ENCODE data around the gene DYDC2. TPM values are rescaled to one million over a fixed set of nuclear protein-coding genes. Genes with fewer than 3 reads are reported as not detected.

Gene DYDC2
- total and polyA plus RNA-seq, 4 donors: 3.1 to 11.8 (median 9.7) TPM

- H3K9me3 ChIP-seq (ENCODE audit: control insufficient read depth, insufficient read depth, low read length): no peaks in the 10 kb centered on the region
- peaks cover 5% of the 10 kb centered on the region for H3K4me1 ChIP-seq (ENCODE audit: control insufficient read depth, insufficient read depth, low read length)
- H3K27ac ChIP-seq (ENCODE audit: low read depth, low read length): no peak overlapping the region
- 60% methylated on average over 1 of the region's 6 CpGs for WGBS (ENCODE audit: insufficient coverage)
- H3K4me3 ChIP-seq (ENCODE audit: low read depth, low read length): no peak overlapping the region
- no peaks in the 10 kb centered on the region for H3K27me3 ChIP-seq (ENCODE audit: control insufficient read depth, insufficient read depth, low read length)
- H3K36me3 ChIP-seq (ENCODE audit: control insufficient read depth, insufficient read depth, low read length): no peaks in the 10 kb centered on the region
- no peak for DNase-seq (ENCODE audit: low read depth in 4 of 6, low spot score in 6 of 6)
Observed at GRCh38 chr10:80392250-80392649, 35.7 kb downstream of the DYDC2 start.

- Histone ChIP-seq H3K36me3 (ENCODE audit: control insufficient read depth, insufficient read depth, low read length) (no peaks in the 10 kb centered on the region), H3K9me3 (ENCODE audit: control insufficient read depth, insufficient read depth, low read length) (no peaks in the 10 kb centered on the region), H3K27ac (ENCODE audit: low read depth, low read length) (no peak overlapping the region), H3K4me3 (ENCODE audit: low read depth, low read length) (no peak overlapping the region), H3K27me3 (ENCODE audit: control insufficient read depth, insufficient read depth, low read length) (no peaks in the 10 kb centered on the region), H3K4me1 (ENCODE audit: control insufficient read depth, insufficient read depth, low read length) (no peaks in the 10 kb centered on the region)
- WGBS (ENCODE audit: insufficient coverage): no CpG with 5 or more reads among the region's 2 CpGs
- DNase-seq (ENCODE audit: low read depth in 4 of 6, low spot score in 6 of 6): no peak
Observed at GRCh38 chr10:80394358-80394916, 37.9 kb downstream of the DYDC2 start.

GRCh38 chr10:80397014-80397413 lies 40.4 kb downstream of the DYDC2 start:
- 90% methylated on average over 2 of the region's 2 CpGs for WGBS (ENCODE audit: insufficient coverage)
- DNase-seq (ENCODE audit: low read depth in 4 of 6, low spot score in 6 of 6): no peak
- no peak overlapping the region for H3K4me3 ChIP-seq (ENCODE audit: low read depth, low read length)
- H3K36me3 ChIP-seq (ENCODE audit: control insufficient read depth, insufficient read depth, low read length): no peaks in the 10 kb centered on the region
- no peak overlapping the region for H3K27ac ChIP-seq (ENCODE audit: low read depth, low read length)
- H3K9me3 ChIP-seq (ENCODE audit: control insufficient read depth, insufficient read depth, low read length): no peaks in the 10 kb centered on the region
- H3K27me3 ChIP-seq (ENCODE audit: control insufficient read depth, insufficient read depth, low read length): no peaks in the 10 kb centered on the region
- H3K4me1 ChIP-seq (ENCODE audit: control insufficient read depth, insufficient read depth, low read length): no peaks in the 10 kb centered on the region

- H3K36me3 ChIP-seq (ENCODE audit: control insufficient read depth, insufficient read depth, low read length): no peaks in the 10 kb centered on the region
- DNase-seq (ENCODE audit: low read depth in 4 of 6, low spot score in 6 of 6): no peak
- H3K4me1 ChIP-seq (ENCODE audit: control insufficient read depth, insufficient read depth, low read length): no peaks in the 10 kb centered on the region
- no peaks in the 10 kb centered on the region for H3K9me3 ChIP-seq (ENCODE audit: control insufficient read depth, insufficient read depth, low read length)
- H3K4me3 ChIP-seq (ENCODE audit: low read depth, low read length): no peak overlapping the region
- no peak overlapping the region for H3K27ac ChIP-seq (ENCODE audit: low read depth, low read length)
- no peaks in the 10 kb centered on the region for H3K27me3 ChIP-seq (ENCODE audit: control insufficient read depth, insufficient read depth, low read length)
- 92% methylated on average over 5 of the region's 8 CpGs for WGBS (ENCODE audit: insufficient coverage)
Observed at GRCh38 chr10:80400136-80400804, 43.7 kb downstream of the DYDC2 start.

GRCh38 chr10:80405035-80405434 lies 48.5 kb downstream of the DYDC2 start:
- Histone ChIP-seq H3K27me3 (ENCODE audit: control insufficient read depth, insufficient read depth, low read length) (no peaks in the 10 kb centered on the region), H3K4me3 (ENCODE audit: low read depth, low read length) (no peak overlapping the region), H3K9me3 (ENCODE audit: control insufficient read depth, insufficient read depth, low read length) (no peaks in the 10 kb centered on the region), H3K36me3 (ENCODE audit: control insufficient read depth, insufficient read depth, low read length) (no peaks in the 10 kb centered on the region), H3K4me1 (ENCODE audit: control insufficient read depth, insufficient read depth, low read length) (peaks cover 14% of the 10 kb centered on the region), H3K27ac (ENCODE audit: low read depth, low read length) (no peak overlapping the region)
- no peak for DNase-seq (ENCODE audit: low read depth in 4 of 6, low spot score in 6 of 6)
- 100% methylated on average over 1 of the region's 1 CpG for WGBS (ENCODE audit: insufficient coverage)

GRCh38 chr10:80405626-80406025 lies 49.0 kb downstream of the DYDC2 start:
- peak in 1 of 6 donors; percentile 46 for DNase-seq (ENCODE audit: low read depth in 4 of 6, low spot score in 6 of 6)
- Histone ChIP-seq H3K4me3 (ENCODE audit: low read depth, low read length) (no peak overlapping the region), H3K4me1 (ENCODE audit: control insufficient read depth, insufficient read depth, low read length) (peaks cover 20% of the 10 kb centered on the region), H3K36me3 (ENCODE audit: control insufficient read depth, insufficient read depth, low read length) (no peaks in the 10 kb centered on the region), H3K9me3 (ENCODE audit: control insufficient read depth, insufficient read depth, low read length) (no peaks in the 10 kb centered on the region), H3K27ac (ENCODE audit: low read depth, low read length) (peak overlapping the region; percentile 54), H3K27me3 (ENCODE audit: control insufficient read depth, insufficient read depth, low read length) (no peaks in the 10 kb centered on the region)
- WGBS (ENCODE audit: insufficient coverage): 20% methylated on average over 3 of the region's 4 CpGs

- no peaks in the 10 kb centered on the region for H3K9me3 ChIP-seq (ENCODE audit: control insufficient read depth, insufficient read depth, low read length)
- 0% methylated on average over 1 of the region's 4 CpGs for WGBS (ENCODE audit: insufficient coverage)
- H3K36me3 ChIP-seq (ENCODE audit: control insufficient read depth, insufficient read depth, low read length): peaks cover under 1% of the 10 kb centered on the region
- H3K4me1 ChIP-seq (ENCODE audit: control insufficient read depth, insufficient read depth, low read length): peaks cover 25% of the 10 kb centered on the region
- H3K27ac ChIP-seq (ENCODE audit: low read depth, low read length): peak overlapping the region; percentile 54
- no peak overlapping the region for H3K4me3 ChIP-seq (ENCODE audit: low read depth, low read length)
- peak in 2 of 6 donors; percentile 50 to 66 for DNase-seq (ENCODE audit: low read depth in 4 of 6, low spot score in 6 of 6)
- no peaks in the 10 kb centered on the region for H3K27me3 ChIP-seq (ENCODE audit: control insufficient read depth, insufficient read depth, low read length)
Observed at GRCh38 chr10:80406204-80406603, 49.6 kb downstream of the DYDC2 start.

- Histone ChIP-seq H3K27ac (ENCODE audit: low read depth, low read length) (peak overlapping the region; percentile 93), H3K36me3 (ENCODE audit: control insufficient read depth, insufficient read depth, low read length) (peaks cover 3% of the 10 kb centered on the region), H3K4me1 (ENCODE audit: control insufficient read depth, insufficient read depth, low read length) (peaks cover 38% of the 10 kb centered on the region), H3K27me3 (ENCODE audit: control insufficient read depth, insufficient read depth, low read length) (no peaks in the 10 kb centered on the region), H3K9me3 (ENCODE audit: control insufficient read depth, insufficient read depth, low read length) (no peaks in the 10 kb centered on the region), H3K4me3 (ENCODE audit: low read depth, low read length) (peak overlapping the region; percentile 80)
- WGBS (ENCODE audit: insufficient coverage): 6% methylated on average over 15 of the region's 16 CpGs
- peak in 1 of 6 donors; percentile 62 for DNase-seq (ENCODE audit: low read depth in 4 of 6, low spot score in 6 of 6)
Observed at GRCh38 chr10:80407812-80408241, 51.2 kb downstream of the DYDC2 start.

- Histone ChIP-seq H3K27me3 (ENCODE audit: control insufficient read depth, insufficient read depth, low read length) (no peaks in the 10 kb centered on the region), H3K36me3 (ENCODE audit: control insufficient read depth, insufficient read depth, low read length) (peaks cover 3% of the 10 kb centered on the region), H3K27ac (ENCODE audit: low read depth, low read length) (peak within 1 kb of the TSS; percentile 93), H3K9me3 (ENCODE audit: control insufficient read depth, insufficient read depth, low read length) (no peaks in the 10 kb centered on the region), H3K4me1 (ENCODE audit: control insufficient read depth, insufficient read depth, low read length) (peaks cover 43% of the 10 kb centered on the region), H3K4me3 (ENCODE audit: low read depth, low read length) (peak within 1 kb of the TSS; percentile 80)
- WGBS (ENCODE audit: insufficient coverage): 0% methylated on average over 96 of the region's 96 CpGs
- DNase-seq (ENCODE audit: low read depth in 4 of 6, low spot score in 6 of 6): peak; percentile 64 to 96 (median 84)
Observed at GRCh38 chr10:80408242-80409101, 51.9 kb downstream of the DYDC2 start, which contains the start of gene PRXL2A. Gene PRXL2A, plus strand, starts transcription at chr10:80408551. Its CDS starts 11,917 bp downstream, at chr10:80420468.

All from spinal cord (tissue), 10 donors.